GM12875 (cell line): ENCODE results near the gene FOXD4L4.
"Not testable (repeated sequence)": the region's sequence is repeated elsewhere in the genome, so short reads cannot be mapped to it uniquely, and the experiment has no call there.

ENCODE experiments used
- H3K4me3 ChIP-seq: one replicate; pipeline ENCODE4 v1.5.1; 2011; ENCODE audit warnings: low read depth, low read length, control low read depth

Gene FOXD4L4

GRCh38 chr9:65737096-65737564, at the start of gene FOXD4L4:
FOXD4L4 (plus strand) TSS chr9:65737146; CDS start chr9:65737146, 0 bp downstream.
- not testable (repeated sequence) for H3K4me3 ChIP-seq

DNA sequence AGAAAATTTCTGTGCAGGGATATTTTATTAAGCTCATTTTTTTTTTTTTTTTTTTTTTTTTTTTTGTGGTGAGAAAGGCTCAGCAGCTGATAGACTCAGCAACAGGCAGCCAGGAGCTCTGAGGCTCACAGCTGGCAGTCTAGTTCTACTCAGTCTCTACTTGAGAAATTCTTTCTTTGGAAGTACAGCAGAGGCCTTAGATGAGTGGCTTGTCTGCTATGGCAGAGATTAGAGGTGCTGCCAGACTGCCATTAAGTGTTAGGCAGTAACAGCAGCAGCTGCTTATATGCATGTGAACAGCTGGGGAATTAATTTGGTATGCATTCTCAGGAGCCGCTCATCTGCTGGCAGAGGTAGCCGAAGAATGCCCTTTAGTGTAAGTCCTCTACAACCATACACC, 33.4 kb upstream of the FOXD4L4 start:
- H3K4me3 ChIP-seq: not testable (repeated sequence)

GRCh38 chr9:65714445-65714844, 22.5 kb upstream of the FOXD4L4 start:
- not testable (repeated sequence) for H3K4me3 ChIP-seq

DNA sequence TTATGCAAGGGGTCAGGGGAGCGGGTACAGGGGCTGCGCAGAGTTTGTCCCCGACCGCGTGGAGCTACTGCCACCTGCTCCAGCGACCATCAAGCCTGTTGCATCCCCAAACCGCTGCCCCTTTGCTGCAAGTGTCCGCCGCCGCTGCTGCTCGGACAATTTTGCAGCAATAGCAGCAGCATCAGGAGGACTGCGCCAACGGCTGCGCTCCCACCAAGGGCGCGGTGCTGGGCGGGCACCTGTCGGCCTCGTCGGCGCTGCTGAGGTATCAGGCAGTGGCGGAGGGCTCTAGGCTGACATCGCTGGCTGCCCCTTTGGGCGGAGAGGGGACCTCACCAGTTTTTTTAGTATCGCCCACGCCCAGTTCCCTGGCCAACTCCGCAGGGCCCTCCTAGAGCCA, 1.2 kb downstream of the FOXD4L4 start:
- not testable (repeated sequence) for H3K4me3 ChIP-seq
